Stimulated activated CD4-positive, alpha-beta T cell treated with anti-CD3 and anti-CD28 coated beads, Interleukin-4, amount 100 ng/mL, for 48 hours (primary cell): ENCODE measurements around the gene MIDN.
A peak's percentile ranks its signal among the peaks of the same experiment; 100 is the strongest.
"Not testable (repeated sequence)": the region's sequence is repeated elsewhere in the genome, so short reads cannot be mapped to it uniquely, and the experiment has no call there.

Source experiments
- DNase-seq, 2 donors: peaks; one replicate each; pipeline ENCODE4 v3.0.0-alpha.2; 2020; ENCODE audit warnings: low read depth in 2 of 2

MIDN gene

GRCh38 chr19:1294688-1295087 lies 46.3 kb downstream of the MIDN start:
- DNase-seq, result no peak

GRCh38 chr19:1295169-1296012 lies 47.0 kb downstream of the MIDN start:
- DNase-seq, result peak in 1 of 2 donors; percentile 67

- DNase-seq, result no peak
Observed at GRCh38 chr19:1296078-1296477, 47.7 kb downstream of the MIDN start.

GRCh38 chr19:1296575-1297271 lies 48.3 kb downstream of the MIDN start:
- DNase-seq, result no peak

- no peak for DNase-seq
Observed at GRCh38 chr19:1298235-1298634, 49.9 kb downstream of the MIDN start.

- no peak for DNase-seq
Observed at GRCh38 chr19:1299801-1300200, 51.4 kb downstream of the MIDN start.

- DNase-seq, result no peak
Observed at GRCh38 chr19:1300744-1301490, 52.5 kb downstream of the MIDN start.

- no peak for DNase-seq
Observed at GRCh38 chr19:1302533-1303239, 54.3 kb downstream of the MIDN start.

GRCh38 chr19:1304197-1304924 lies 56.0 kb downstream of the MIDN start:
- no peak for DNase-seq

GRCh38 chr19:1305354-1305753 lies 57.0 kb downstream of the MIDN start:
- not testable (repeated sequence) for DNase-seq

- no peak for DNase-seq
Observed at GRCh38 chr19:1307320-1307719, 58.9 kb downstream of the MIDN start.

- DNase-seq, result no peak
Observed at GRCh38 chr19:1307755-1308303, 59.4 kb downstream of the MIDN start.

- DNase-seq, result no peak
Observed at GRCh38 chr19:1308718-1309117, 60.3 kb downstream of the MIDN start.
